NCI-H187 (cell line): Measurements from ENCODE around the gene FDXR.

ENCODE experiments used
- DNase-seq, 2 experiments: peaks; one replicate each; lab custom pipeline; 2025; lab: John Stamatoyannopoulos, UW

FDXR gene

GRCh38 chr17:74857191-74857590 is 15.6 kb downstream of the FDXR start:
- DNase-seq = no peak

GRCh38 chr17:74856112-74856511 is 16.7 kb downstream of the FDXR start:
- no peak for DNase-seq

- no peak for DNase-seq
Observed at GRCh38 chr17:74855323-74855722, 17.5 kb downstream of the FDXR start.

DNA sequence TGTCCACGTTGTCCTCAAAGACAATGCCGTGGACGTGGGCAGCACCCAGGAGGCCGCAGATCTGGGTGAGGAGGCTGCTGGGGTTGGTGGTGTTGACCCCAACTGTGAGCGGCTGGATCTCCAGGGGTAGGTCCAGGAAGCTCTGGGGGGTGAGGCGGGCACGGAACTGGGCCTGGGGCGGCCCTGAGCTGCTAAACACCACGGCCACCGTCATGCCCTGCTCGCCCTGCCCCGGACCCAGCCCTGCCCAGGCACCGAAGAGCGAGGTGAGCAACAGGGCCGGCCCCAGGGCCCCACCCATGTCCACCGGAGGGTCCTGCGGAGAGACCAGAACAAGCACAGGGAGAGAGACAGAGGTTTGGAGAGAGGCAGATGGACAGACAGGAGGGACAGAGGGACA is 18.0 kb downstream of the FDXR start:
- DNase-seq = no peak

DNA sequence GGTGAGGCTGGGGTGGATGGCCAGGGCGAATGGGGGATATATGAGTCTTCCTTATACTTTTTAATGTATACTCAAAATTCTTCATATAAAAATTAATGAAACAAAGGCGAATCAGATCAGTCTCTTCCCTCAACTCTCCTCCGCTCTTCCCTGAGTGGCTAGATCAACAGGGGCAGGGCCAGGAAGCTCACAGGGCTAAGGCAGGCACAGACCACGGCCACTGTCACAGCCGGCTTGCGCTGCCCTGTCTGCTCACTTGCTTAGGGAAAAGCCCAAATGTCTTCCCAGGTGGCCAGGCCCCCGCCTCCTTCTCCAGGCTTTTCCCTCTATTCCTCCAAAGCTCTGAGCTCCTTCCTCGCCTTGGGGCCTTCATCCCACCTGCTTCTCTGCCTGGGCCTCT is 19.1 kb downstream of the FDXR start:
- DNase-seq = no peak

GRCh38 chr17:74853048-74853397 is 19.8 kb downstream of the FDXR start:
- no peak for DNase-seq

- no peak for DNase-seq
Observed at GRCh38 chr17:74852237-74853047, 20.4 kb downstream of the FDXR start.

DNA sequence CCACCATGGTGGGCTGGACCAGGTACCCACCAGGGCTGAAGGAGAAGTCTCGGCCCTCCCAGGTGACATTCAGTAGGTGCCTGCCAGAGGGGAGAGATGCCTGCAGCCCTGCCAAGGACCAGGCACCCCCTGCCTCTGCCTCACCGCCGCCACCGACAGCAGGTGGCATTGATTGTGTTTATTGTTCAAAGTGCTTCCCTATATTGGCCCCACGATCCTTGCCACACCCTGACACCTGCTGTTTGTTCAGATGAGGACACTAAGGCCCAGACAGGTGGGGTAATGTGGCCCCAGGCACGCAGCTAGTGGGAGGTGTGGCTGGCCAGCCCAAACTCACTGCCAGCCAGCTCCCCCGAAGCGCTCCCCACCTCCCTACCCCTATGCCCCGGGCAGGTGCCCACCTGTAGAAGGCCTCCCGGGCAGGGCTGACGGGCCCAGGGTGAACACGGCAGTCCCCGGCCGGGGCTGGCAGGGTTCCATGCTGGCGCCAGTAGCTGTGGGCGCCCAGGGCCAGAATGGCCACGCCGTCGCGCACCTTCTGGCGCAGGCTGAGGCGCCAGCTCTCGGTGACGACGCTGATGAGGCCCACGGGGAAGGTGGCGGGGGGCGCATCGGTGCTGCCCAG is 21.1 kb downstream of the FDXR start:
- DNase-seq = peak; percentile 18 to 52

- DNase-seq = no peak
Observed at GRCh38 chr17:74850914-74851313, 21.9 kb downstream of the FDXR start.

DNA sequence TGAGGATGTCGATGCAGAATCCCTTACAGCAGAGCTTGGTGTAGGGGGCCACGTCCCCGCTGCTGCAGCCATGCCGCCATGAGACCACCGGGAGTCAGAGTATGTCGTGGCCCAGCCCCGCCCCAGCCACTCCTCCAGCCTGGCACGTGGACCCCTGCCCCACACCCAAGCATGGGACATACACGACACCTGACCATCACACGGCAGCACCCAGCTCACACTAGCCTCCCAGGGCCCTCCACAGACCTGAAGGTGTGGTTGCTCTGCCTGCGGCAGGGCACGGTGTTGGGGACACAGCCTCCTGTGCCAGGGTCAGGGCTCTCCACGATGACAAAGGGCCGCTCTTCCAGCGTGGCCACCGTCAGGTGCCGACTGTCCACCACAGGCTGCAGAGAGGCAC is 22.5 kb downstream of the FDXR start:
- no peak for DNase-seq

DNA sequence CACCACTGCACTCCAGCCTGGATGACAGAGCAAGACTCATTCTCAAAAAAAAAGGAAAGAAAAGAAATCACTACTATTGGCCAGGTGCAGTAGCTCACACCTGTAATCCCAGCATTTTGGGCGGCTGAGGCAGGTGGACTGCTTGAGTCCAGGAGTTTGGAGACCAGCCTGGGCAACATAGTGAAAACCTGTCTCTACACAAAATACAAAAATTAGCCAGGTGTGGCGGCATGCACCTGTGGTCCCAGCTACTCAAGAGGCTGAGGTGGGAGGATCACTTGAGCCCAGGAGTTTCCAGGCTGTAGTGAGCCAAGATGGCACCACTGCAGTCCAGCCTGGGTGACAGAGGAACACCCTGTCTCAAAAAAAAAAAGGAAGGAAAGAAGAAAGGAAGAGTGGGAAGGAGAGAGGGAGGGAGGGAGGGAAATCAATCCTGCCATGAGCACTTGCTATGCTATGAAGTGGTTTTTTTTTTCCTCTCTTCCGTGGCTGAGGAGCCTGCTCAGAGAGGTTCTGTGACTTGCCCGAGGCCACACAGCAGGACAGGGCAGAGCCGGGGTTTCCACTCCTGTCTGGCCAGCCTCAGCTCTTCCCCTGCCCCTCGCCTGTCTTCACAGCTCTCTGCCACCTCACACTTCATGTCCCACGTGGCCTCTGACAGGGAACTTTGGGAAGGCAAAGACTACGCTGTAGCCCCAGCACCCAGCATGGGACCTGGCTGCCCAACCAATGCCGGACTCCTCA is 24.0 kb downstream of the FDXR start:
- DNase-seq = no peak

DNA sequence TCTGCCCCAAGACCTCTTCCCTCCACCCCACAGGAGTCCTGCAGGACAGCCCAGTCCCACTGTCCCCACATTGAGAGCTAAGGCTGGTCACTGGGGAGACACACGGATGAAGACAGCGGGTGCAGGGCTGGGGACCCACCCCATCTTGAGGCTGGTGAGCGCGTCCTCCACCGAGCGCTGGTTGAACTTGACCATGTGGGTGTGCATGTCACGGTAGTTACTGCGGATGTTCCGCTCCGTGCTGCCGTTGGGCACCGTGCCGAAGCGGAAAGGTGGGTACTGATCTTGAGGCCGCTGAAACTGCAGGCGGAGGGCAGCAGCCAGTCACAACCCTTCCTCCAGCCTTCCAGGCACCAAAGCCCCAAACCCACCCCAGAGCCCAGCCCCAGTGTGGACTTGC is 26.2 kb downstream of the FDXR start:
- no peak for DNase-seq

GRCh38 chr17:74843352-74843627 is 29.5 kb downstream of the FDXR start:
- no peak for DNase-seq

GRCh38 chr17:74842599-74843351 is 30.0 kb downstream of the FDXR start:
- DNase-seq = peak in 1 of 2 experiments; percentile 17

- no peak for DNase-seq
Observed at GRCh38 chr17:74842146-74842598, 30.6 kb downstream of the FDXR start.

DNA sequence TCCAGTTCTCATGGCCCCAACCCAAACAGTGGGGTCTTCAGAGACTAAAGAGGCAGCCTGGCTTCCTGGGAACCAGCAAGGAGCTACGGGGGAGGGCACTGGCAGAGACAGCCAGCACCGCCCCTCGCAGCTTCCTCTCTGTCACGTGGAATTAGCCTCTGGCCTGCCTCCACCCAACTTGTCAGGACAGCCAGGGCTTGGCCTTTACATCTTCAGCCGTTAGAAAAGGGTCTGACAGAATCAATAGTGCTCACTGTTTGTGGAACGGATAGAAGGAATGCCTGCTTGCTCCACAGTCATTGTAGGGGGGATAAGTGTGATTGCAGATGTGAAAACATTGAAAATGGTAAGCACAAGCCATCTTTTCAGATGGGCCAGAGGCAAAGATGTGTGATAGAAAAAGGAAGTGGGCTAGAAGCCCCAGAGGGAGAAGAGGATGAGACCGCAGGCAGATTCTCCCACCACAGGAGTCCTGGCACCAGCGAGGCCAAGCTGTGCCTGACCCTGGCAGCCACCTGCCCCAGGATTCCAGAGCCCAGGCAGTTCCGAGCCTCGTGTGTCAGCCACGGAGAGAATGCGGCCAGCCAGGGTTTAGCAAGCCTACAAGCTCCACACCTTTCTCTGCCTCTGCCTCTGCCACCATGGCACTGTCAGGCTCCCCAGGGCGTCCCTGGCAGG is 31.7 kb downstream of the FDXR start:
- no peak for DNase-seq

- DNase-seq = no peak
Observed at GRCh38 chr17:74839990-74840852, 32.6 kb downstream of the FDXR start.

GRCh38 chr17:74838274-74838673 is 34.5 kb downstream of the FDXR start:
- no peak for DNase-seq

DNA sequence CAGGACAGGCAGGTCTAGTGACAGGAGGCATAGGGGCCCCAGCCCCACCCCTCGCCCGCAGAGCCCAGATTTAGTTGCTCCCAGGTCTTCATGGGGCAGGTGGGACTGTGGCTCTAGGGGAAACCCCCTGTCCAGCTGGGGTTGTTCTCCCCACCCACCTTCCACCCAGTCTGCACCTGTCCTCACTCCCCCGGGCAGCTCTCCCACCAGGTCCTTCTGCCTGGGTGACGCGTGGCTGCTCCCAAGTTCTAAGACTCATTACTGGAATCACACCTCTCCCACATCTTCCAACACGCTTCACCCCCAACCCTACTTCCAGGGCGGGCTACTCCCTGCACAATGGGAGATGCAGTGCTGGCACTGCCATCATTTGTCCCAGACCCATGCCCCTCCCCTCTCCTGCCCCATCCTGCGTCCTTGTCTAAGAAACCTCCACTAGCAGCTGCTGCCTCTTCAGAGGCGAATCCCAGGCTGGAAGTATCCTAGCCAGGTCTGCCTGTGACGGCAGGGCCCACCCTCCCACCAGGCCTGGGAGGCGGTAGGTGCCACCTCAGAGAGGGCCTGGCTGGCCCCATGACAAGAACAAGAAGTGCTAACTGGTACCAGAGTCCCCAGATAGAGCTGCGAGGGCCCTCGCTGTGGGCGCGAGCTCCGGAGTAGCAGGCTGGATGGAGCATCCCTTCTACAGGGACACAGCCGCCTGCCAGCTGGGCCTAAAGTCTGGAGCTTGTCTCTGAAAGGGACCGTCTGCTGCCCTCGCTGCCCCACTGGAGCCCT is 35.9 kb downstream of the FDXR start:
- no peak for DNase-seq

- DNase-seq = no peak
Observed at GRCh38 chr17:74836191-74836590, 36.6 kb downstream of the FDXR start.
